ENCODE measurements around the gene CNST.

DNA sequence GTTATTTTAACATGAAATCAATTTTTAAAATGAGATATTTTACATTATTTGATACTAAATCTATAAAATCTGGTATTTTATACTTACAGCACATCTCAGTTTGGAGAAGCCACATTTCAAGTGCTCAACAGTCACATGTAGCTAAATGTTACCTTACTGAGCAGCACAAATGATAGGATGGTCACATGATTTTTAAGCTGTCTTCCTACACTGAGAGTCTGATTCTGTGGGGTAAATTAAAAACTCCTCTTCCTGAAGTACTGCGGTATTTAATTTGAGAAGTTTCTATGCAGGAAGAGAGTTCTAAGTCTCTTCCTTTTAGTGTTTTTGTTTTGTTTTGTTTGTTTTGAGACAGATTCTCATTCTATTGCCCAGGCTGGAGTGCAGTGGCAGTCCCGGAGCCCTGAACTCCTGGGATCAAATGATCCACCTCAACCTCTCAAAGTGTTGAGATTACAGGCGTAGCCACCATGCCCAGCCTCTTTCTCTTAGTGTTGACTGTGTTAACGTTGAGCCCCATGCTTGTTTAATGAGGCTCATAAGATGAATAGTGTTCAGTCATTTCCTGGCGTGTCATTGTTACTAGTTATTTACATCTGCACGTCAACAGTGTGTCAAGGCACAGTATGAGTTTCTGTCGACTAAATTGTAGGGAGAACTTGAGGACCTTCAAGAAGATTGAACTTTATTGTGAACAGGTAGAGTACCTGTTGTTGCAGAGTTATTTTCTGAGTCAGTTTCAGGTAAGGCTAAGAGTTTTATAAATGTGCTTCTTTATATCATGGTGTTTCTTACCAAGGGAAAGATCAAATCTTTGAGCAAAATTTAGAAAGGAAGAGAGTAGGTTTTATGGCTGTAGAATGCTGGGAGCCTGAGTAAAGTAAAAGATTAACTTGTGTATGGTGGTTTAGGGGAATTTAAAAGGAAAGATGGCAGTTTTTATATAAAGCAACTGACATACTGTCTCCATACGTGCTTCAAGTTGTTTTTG, 3.3 kb downstream of the CNST start:
- TF ChIP-seq POLR2AphosphoS5 (IDR thresholded peaks at IDR 0.05; ENCODE audit: low read depth, low read length) (no peak), SIN3A (IDR thresholded peaks at IDR 0.05; ENCODE audit: borderline replicate concordance, insufficient read depth, low read length) (no peak), FOXP2 (optimal IDR thresholded peaks at IDR 0.05; ENCODE audit: borderline replicate concordance, extremely low read depth, extremely low read length, insufficient read depth) (no peak)
- TF ChIP-seq, protein P1, sequence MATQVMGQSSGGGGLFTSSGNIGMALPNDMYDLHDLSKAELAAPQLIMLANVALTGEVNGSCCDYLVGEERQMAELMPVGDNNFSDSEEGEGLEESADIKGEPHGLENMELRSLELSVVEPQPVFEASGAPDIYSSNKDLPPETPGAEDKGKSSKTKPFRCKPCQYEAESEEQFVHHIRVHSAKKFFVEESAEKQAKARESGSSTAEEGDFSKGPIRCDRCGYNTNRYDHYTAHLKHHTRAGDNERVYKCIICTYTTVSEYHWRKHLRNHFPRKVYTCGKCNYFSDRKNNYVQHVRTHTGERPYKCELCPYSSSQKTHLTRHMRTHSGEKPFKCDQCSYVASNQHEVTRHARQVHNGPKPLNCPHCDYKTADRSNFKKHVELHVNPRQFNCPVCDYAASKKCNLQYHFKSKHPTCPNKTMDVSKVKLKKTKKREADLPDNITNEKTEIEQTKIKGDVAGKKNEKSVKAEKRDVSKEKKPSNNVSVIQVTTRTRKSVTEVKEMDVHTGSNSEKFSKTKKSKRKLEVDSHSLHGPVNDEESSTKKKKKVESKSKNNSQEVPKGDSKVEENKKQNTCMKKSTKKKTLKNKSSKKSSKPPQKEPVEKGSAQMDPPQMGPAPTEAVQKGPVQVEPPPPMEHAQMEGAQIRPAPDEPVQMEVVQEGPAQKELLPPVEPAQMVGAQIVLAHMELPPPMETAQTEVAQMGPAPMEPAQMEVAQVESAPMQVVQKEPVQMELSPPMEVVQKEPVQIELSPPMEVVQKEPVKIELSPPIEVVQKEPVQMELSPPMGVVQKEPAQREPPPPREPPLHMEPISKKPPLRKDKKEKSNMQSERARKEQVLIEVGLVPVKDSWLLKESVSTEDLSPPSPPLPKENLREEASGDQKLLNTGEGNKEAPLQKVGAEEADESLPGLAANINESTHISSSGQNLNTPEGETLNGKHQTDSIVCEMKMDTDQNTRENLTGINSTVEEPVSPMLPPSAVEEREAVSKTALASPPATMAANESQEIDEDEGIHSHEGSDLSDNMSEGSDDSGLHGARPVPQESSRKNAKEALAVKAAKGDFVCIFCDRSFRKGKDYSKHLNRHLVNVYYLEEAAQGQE (IDR thresholded peaks at IDR 0.05; ENCODE audit: insufficient read depth in 1 of 2, low read depth in 2 of 2, low read length in 2 of 2), result no peak
